ENCODE measurements around the gene CIC. TPM values are rescaled to one million over a fixed set of nuclear protein-coding genes. Genes with fewer than 3 reads are reported as not detected.

CIC gene
- total RNA-seq, 4 donors from 2014 or later: 31.4 to 69.4 (median 49.0) TPM

- 85% methylated on average over 3 of the region's 17 CpGs; no CpG with 5 or more reads in 1 of the 2 donors for WGBS, 2 donors (ENCODE audit: low coverage in 1 of 2)
- no peaks in the 10 kb centered on the region for H3K4me1 ChIP-seq
- H3K27me3 ChIP-seq: no peaks in the 10 kb centered on the region
- H3K36me3 ChIP-seq: peaks cover 0 to 85% of the 10 kb centered on the region in 2 donors
- H3K27ac ChIP-seq: no peak overlapping the region
- TF ChIP-seq CTCF (IDR thresholded peaks at IDR 0.05): no peak
- no peak for TF ChIP-seq POLR2AphosphoS5 (IDR thresholded peaks at IDR 0.05)
- no peak for TF ChIP-seq EP300 (IDR thresholded peaks at IDR 0.05)
- no peak for TF ChIP-seq POLR2A (IDR thresholded peaks at IDR 0.05)
- no peaks in the 10 kb centered on the region for H3K9me3 ChIP-seq
- no peak for ATAC-seq
- H3K4me3 ChIP-seq: no peak overlapping the region
Measured at GRCh38 chr19:42343344-42344110, 74.5 kb downstream of the CIC start.

- Histone ChIP-seq H3K9me3 (no peaks in the 10 kb centered on the region), H3K27ac (no peak overlapping the region), H3K4me1 (no peaks in the 10 kb centered on the region), H3K36me3 (peaks cover 0 to 88% of the 10 kb centered on the region in 2 donors), H3K4me3 (no peak overlapping the region), H3K27me3 (no peaks in the 10 kb centered on the region)
- no peak for ATAC-seq
- TF ChIP-seq CTCF (IDR thresholded peaks at IDR 0.05): no peak
- TF ChIP-seq POLR2A (IDR thresholded peaks at IDR 0.05): no peak
- no peak for TF ChIP-seq EP300 (IDR thresholded peaks at IDR 0.05)
- TF ChIP-seq POLR2AphosphoS5 (IDR thresholded peaks at IDR 0.05): no peak
- 81 to 90% methylated on average over 3 of the region's 18 CpGs for WGBS, 2 donors (ENCODE audit: low coverage in 1 of 2)
Measured at GRCh38 chr19:42344336-42344893, 75.4 kb downstream of the CIC start.

Other genes with a start within 250 kb of the CIC start
- gene GRIK5, start 199.0 kb upstream of the CIC start, total RNA-seq: 10 to 100 TPM in 3 of 4 donors, 1 to 10 TPM in 1; 7.0 to 23.4 (median 12.3) TPM
- gene ZNF574, start 193.1 kb upstream of the CIC start, total RNA-seq: 10 to 100 TPM; 14.4 to 25.3 (median 17.1) TPM
- 1 to 10 TPM in 3 of 4 donors, under 1 TPM in 1; 0.93 to 1.8 (median 1.5) TPM for gene POU2F2, start 136.8 kb upstream of the CIC start, total RNA-seq
- 10 to 100 TPM; 31.1 to 39.3 (median 33.4) TPM for gene DEDD2, start 51.6 kb upstream of the CIC start, total RNA-seq
- gene ZNF526, start 48.9 kb upstream of the CIC start, total RNA-seq: 10 to 100 TPM in 1 of 4 donors, 1 to 10 TPM in 3; 4.6 to 10.4 (median 7.8) TPM
- gene GSK3A, start 26.6 kb upstream of the CIC start, total RNA-seq: 10 to 100 TPM; 30.8 to 51.0 (median 35.1) TPM
- gene ERF, start 14.1 kb upstream of the CIC start, total RNA-seq: 10 to 100 TPM; 28.4 to 46.4 (median 39.9) TPM
- gene PRR19, start 32.9 kb downstream of the CIC start, total RNA-seq: under 1 TPM in 1 of 4 donors, not detected in 3; 0.93 TPM
- 10 to 100 TPM in 1 of 4 donors, 1 to 10 TPM in 2, under 1 TPM in 1; 0.93 to 13.6 (median 5.8) TPM for gene PAFAH1B3, start 33.4 kb downstream of the CIC start, total RNA-seq
- gene TMEM145, start 44.1 kb downstream of the CIC start, total RNA-seq: under 1 TPM in 1 of 4 donors, not detected in 3; 0.27 TPM
- 10 to 100 TPM; 13.9 to 44.4 (median 18.1) TPM for gene MEGF8, start 56.4 kb downstream of the CIC start, total RNA-seq
- 10 to 100 TPM in 1 of 4 donors, 1 to 10 TPM in 1, not detected in 2; 1.7 to 17.5 TPM for gene CNFN, start 121.0 kb downstream of the CIC start, total RNA-seq
- 10 to 100 TPM in 1 of 4 donors, 1 to 10 TPM in 3; 3.4 to 15.3 (median 6.6) TPM for gene LIPE, start 158.1 kb downstream of the CIC start, total RNA-seq
- gene CXCL17, start 173.7 kb downstream of the CIC start, total RNA-seq: 1 to 10 TPM in 1 of 4 donors, not detected in 3; 6.5 TPM